ENCODE results near the gene FGFRL1. TPM values are rescaled to one million over a fixed set of nuclear protein-coding genes. Genes with fewer than 3 reads are reported as not detected.

Gene FGFRL1
- polyA plus RNA-seq, 4 donors = 33.3 to 45.2 (median 35.5) TPM

DNA sequence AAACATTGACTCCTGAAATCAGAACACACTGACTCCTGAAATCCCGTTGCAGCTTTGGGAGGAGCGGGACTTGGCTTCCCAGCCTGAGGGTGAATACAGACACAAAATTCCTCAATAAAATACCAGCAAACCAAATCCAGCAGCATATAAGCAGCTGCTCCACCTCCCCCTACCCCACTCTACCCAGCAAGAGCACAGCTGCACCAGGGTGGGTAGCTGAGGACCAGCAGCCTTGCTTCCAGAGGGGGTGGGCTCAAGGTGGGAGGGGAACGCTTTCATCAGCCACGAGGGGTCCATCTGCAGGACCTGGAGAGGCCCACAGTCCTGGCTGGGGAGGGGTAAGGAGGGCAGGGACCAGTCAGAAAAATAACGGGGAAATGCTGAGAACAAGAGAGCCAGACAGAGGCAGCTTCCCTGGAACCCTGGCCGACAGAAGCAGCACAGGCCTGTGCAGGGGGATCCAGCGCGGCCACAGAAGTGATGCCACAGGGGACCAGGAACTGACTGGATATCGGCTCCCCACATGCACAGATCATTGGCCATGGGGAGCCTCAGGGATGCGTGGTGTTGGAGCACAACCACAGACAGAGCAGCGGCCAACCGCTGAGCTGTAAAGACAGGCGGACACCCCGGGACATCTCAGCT is 49.8 kb downstream of the FGFRL1 start:
- no peak for DNase-seq (ENCODE audit: low read depth in 4 of 4, low spot score in 3 of 4)

DNA sequence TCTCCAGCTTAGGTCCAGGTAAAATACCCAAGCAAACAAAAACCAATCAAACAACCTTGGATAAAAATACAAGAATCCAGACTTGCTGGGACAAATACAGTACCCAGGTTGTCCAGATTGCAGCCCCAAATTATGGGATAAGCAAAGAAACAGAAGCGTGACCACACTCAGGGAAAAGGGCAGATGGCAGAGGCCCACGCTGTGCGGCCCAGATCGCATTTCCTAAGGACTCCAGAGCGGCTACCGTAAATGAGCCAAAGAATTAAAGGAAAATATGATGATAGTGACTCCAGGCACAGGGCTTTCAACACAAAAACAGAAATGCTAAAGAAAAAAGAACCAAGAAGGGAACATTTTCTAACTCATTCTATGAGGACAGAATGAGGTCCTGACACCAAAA is 50.3 kb downstream of the FGFRL1 start:
- no peak for DNase-seq (ENCODE audit: low read depth in 4 of 4, low spot score in 3 of 4)

DNA sequence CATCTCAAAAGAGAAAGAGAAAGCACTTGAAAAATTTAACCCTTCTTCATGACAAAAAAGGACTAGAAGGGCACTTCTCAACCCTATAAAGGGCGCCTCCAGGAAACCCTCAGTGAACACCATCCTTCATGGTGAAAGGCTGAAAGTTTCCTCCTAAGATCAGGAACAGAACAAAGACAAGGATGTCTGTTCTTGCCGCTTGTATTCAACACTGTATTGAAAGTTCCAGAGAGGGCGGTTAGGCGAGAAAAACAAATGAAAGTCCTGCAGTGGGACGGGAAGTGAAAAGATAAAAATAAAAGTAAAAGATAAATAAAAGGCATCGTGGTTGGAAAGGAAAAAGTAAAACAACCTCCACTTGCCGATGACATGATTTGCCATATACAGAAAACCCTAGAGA is 51.0 kb downstream of the FGFRL1 start:
- no peak for DNase-seq (ENCODE audit: low read depth in 4 of 4, low spot score in 3 of 4)

DNA sequence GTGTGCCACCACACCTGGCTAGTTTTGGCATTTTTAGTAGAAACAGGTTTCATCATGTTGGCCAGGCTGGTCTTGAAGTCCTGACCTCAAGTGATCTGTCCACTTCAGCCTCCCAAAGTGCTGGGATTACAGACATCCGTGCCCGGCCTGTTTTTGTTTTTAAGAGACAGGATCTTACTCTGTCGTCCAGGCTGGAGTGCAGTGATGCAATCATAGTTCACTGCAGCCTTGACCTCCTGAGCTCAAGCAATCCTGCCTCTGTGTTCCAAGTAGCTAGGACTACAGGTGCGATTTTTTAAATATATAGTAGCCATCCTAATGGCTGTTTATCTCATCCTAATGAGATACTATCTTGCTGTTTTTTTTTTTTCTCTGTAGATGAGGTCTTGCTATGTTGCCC is 54.3 kb downstream of the FGFRL1 start:
- no peak for DNase-seq (ENCODE audit: low read depth in 4 of 4, low spot score in 3 of 4)

DNA sequence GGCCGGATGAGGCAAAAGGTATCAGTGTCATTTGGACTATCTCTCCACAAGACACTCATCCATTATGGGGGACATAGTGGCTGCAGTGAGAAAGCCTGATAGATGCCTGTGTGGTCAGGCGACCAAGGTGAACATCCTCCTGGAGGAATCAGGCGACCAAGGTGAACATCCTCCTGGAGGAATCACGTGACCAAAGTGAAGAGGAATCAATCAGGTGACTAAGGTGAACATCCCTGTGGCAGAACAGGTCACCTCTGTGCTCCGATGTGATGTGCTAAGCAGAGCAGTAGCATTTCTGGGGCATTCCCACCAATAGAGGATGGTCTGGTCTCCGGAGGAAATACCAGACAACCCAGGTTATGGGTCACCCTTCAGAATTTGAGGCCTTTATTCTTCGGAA is 58.0 kb downstream of the FGFRL1 start:
- DNase-seq (ENCODE audit: low read depth in 4 of 4, low spot score in 3 of 4) = no peak

DNA sequence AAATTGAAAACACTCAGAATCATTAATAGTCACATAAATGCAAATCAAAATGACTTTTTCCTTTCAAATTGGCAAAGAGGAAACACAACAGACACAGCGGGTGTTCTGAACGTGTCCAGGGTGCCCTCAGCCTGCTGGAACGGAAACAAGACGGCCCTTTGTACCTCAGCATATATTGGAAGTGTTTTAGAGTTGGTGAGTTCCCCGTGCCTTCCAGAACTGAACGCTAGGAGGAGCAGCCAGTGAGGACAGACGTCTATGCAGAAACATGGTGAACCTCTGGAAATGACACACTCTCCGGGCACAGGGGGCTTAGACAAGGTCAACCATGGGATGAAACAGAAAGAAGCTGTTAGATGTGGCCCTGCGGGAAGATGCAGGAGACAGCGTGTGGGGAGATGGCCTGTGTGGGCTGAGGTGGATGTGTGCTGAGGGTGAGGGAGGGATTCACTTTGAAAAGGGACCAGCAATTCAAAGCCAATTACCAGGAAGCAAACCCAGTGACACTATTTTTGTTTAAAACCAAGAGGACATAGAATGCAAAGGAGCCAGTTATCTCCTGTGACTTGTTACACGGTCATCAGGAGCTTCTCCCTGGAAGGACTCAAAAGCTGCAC is 61.5 kb downstream of the FGFRL1 start:
- no peak for DNase-seq (ENCODE audit: low read depth in 4 of 4, low spot score in 3 of 4)

DNA sequence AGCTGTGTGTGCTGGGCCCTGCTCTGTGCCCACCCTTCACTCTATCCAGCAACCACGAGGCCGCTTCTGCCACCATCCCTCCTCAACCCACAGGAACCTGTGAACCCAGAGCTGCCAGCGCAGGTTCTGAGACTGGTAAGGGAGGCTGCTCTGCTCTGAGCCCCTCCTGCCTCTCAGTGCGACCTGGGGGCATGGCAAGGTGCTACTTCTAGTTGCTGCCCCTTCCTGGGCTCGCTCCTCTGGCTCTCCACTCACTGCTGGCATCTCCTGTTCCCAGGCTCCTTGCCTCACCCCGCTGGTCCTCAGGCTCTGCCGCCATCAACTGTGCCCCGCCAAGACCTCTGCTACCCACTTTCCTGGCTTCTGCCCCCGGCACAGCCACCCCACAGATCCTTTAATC is 62.7 kb downstream of the FGFRL1 start:
- DNase-seq (ENCODE audit: low read depth in 4 of 4, low spot score in 3 of 4) = no peak

DNA sequence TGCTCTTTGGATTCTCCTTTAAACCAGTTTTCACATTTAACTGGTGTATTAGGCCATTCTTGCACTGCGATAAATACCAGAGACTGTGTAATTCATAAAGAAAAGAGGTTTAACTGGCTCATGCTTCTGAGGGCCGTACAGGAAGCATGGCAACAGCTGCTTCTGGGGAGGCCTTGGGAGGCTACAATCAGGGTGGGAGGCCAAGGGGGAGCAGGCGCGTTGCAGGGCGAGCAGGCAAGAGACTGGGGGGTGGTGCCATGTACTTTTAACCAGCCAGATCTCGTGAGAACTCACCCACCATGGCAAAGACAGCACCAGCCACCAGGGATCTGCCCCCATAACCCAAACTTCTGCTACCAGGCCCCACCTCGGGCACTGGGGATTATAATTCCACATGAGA is 63.8 kb downstream of the FGFRL1 start:
- no peak for DNase-seq (ENCODE audit: low read depth in 4 of 4, low spot score in 3 of 4)

DNA sequence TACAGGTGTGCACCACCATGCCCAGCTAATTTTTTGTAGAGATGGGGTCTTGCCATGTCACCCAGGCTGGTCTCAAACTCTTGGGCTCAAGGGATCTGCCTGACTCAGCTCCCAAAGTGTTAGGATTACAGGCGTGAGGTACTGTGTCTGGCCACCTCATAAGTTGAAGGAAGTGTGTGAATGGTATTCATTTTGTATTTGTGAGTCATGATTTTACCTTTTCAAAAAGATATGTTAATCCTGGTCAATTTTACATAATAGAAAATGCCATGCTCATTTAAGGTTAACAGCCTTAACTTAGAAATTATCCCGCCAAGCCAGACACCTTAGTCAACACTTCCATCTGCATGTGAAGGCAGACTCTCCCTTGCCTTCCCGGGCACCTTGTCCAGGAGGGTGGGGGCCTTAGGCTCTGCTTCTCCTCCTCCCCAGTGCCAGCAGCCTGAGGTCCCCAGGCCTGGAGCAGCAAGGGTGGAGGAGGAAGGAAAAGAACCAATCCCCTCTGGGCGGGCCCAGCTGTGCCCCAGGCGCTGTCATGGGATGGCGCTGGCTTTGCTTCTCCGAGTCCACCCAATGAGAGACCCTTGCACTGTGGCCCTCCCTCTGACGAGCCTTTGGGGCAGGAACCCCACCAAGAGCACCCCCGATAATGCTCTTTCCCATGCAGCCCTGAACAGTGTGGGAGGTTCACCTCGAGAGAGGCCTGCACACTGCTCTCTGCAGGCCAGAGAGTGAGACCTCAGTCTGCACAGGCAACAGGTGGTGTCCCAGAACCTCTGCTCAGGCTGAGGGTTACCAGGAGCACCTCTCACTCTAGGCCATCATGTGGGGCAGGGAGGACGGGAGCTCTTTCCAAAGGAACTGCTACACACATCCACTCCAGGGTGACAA is 64.6 kb downstream of the FGFRL1 start:
- DNase-seq (ENCODE audit: low read depth in 4 of 4, low spot score in 3 of 4) = no peak

Other genes starting within 250 kb of the FGFRL1 start
- gene CPLX1, start 185.5 kb upstream of the FGFRL1 start, polyA plus RNA-seq (ENCODE audit: insufficient read length in 4 of 4) = 1 to 10 TPM; 1.4 to 3.3 (median 1.9) TPM
- 10 to 100 TPM; 52.1 to 71.6 (median 58.7) TPM for gene GAK, start 79.3 kb upstream of the FGFRL1 start, polyA plus RNA-seq (ENCODE audit: insufficient read length in 4 of 4)
- 10 to 100 TPM; 21.6 to 26.8 (median 23.5) TPM for gene TMEM175, start 79.2 kb upstream of the FGFRL1 start, polyA plus RNA-seq (ENCODE audit: insufficient read length in 4 of 4)
- 10 to 100 TPM in 1 of 4 donors, 1 to 10 TPM in 3; 6.4 to 10.4 (median 6.8) TPM for gene DGKQ, start 38.1 kb upstream of the FGFRL1 start, polyA plus RNA-seq (ENCODE audit: insufficient read length in 4 of 4)
- 10 to 100 TPM; 10.2 to 19.2 (median 12.9) TPM for gene IDUA, start 24.6 kb upstream of the FGFRL1 start, polyA plus RNA-seq (ENCODE audit: insufficient read length in 4 of 4)
- 10 to 100 TPM in 2 of 4 donors, 1 to 10 TPM in 2; 6.6 to 15.6 (median 9.7) TPM for gene SLC26A1, start 18.2 kb upstream of the FGFRL1 start, polyA plus RNA-seq (ENCODE audit: insufficient read length in 4 of 4)
- 10 to 100 TPM; 10.8 to 16.8 (median 13.0) TPM for gene RNF212, start 101.9 kb downstream of the FGFRL1 start, polyA plus RNA-seq (ENCODE audit: insufficient read length in 4 of 4)
- gene SPON2, start 161.0 kb downstream of the FGFRL1 start, polyA plus RNA-seq (ENCODE audit: insufficient read length in 4 of 4) = 10 to 100 TPM in 2 of 4 donors, 1 to 10 TPM in 2; 9.3 to 18.3 (median 10.6) TPM
- gene CTBP1, start 237.5 kb downstream of the FGFRL1 start, polyA plus RNA-seq (ENCODE audit: insufficient read length in 4 of 4) = 100 to 1,000 TPM; 130 to 166 (median 139) TPM